ENCODE data around the gene CDAN1.

- no peak for TF ChIP-seq CBFB (IDR thresholded peaks at IDR 0.05; ENCODE audit: low read depth)
- no peak for TF ChIP-seq CTCF (IDR thresholded peaks at IDR 0.05 in 2 of 3, conservative IDR thresholded peaks at IDR 0.05 in 1 of 3; ENCODE audit: control insufficient read depth in 2 of 3, extremely low read depth in 1 of 3, insufficient read depth in 1 of 3, low read depth in 3 of 3, low read length in 3 of 3)
- no peak for TF ChIP-seq SUZ12 (IDR thresholded peaks at IDR 0.05; ENCODE audit: unreplicated experiment)
- TF ChIP-seq ZBTB40 (IDR thresholded peaks at IDR 0.05; ENCODE audit: borderline replicate concordance): no peak
- TF ChIP-seq KAT2A (conservative IDR thresholded peaks at IDR 0.05; ENCODE audit: control insufficient read depth, low read depth, low read length): no peak
Observed at GRCh38 chr15:42734076-42734672, 2.8 kb downstream of the CDAN1 start.

Data from GM12878 (cell line).